SKM-1 (cell line): ENCODE data around the gene AUTS2.

Source experiments
- DNase-seq: peaks from one replicate; lab custom pipeline; 2025; ENCODE audit not compliant: unreplicated experiment; lab: John Stamatoyannopoulos, UW

AUTS2 gene

GRCh38 chr7:70504254-70504653, 906.0 kb downstream of the AUTS2 start:
- DNase-seq: no peak

- no peak for DNase-seq
Measured at GRCh38 chr7:70505468-70505867, 907.2 kb downstream of the AUTS2 start.

GRCh38 chr7:70505886-70506285, 907.6 kb downstream of the AUTS2 start:
- no peak for DNase-seq

- no peak for DNase-seq
Measured at GRCh38 chr7:70506434-70506833, 908.2 kb downstream of the AUTS2 start.

- DNase-seq: no peak
Measured at GRCh38 chr7:70512144-70512543, 913.9 kb downstream of the AUTS2 start.

GRCh38 chr7:70512761-70513160, 914.5 kb downstream of the AUTS2 start:
- no peak for DNase-seq

GRCh38 chr7:70520611-70521010, 922.3 kb downstream of the AUTS2 start:
- DNase-seq: no peak

- no peak for DNase-seq
Measured at GRCh38 chr7:70523249-70523988, 925.1 kb downstream of the AUTS2 start.

- no peak for DNase-seq
Measured at GRCh38 chr7:70523989-70524351, 925.7 kb downstream of the AUTS2 start.

- no peak for DNase-seq
Measured at GRCh38 chr7:70525991-70526390, 927.7 kb downstream of the AUTS2 start.

GRCh38 chr7:70527520-70528115, 929.3 kb downstream of the AUTS2 start:
- no peak for DNase-seq

- no peak for DNase-seq
Measured at GRCh38 chr7:70529436-70529835, 931.2 kb downstream of the AUTS2 start.

GRCh38 chr7:70529914-70530585, 931.8 kb downstream of the AUTS2 start:
- no peak for DNase-seq

- no peak for DNase-seq
Measured at GRCh38 chr7:70533614-70534013, 935.3 kb downstream of the AUTS2 start.

GRCh38 chr7:70539205-70539604, 940.9 kb downstream of the AUTS2 start:
- no peak for DNase-seq

GRCh38 chr7:70539617-70540016, 941.3 kb downstream of the AUTS2 start:
- DNase-seq: no peak

GRCh38 chr7:70540641-70541040, 942.4 kb downstream of the AUTS2 start:
- DNase-seq: no peak

- DNase-seq: no peak
Measured at GRCh38 chr7:70542750-70543376, 944.6 kb downstream of the AUTS2 start.

- no peak for DNase-seq
Measured at GRCh38 chr7:70544016-70544415, 945.7 kb downstream of the AUTS2 start.

- no peak for DNase-seq
Measured at GRCh38 chr7:70545214-70545613, 946.9 kb downstream of the AUTS2 start.

GRCh38 chr7:70552141-70552540, 953.9 kb downstream of the AUTS2 start:
- DNase-seq: no peak

GRCh38 chr7:70553364-70553763, 955.1 kb downstream of the AUTS2 start:
- no peak for DNase-seq
